Nephron (organoid): Measurements from ENCODE around the gene FAM24B.

Experiments used
- H3K27ac Mint-ChIP-seq, 3 experiments: 2 replicates each; pipeline ENCODE4 v1.8.0; 2020; ENCODE audit warnings: mixed read lengths in 3 of 3, mild to moderate bottlenecking in 2 of 3, moderate library complexity in 1 of 3
- H3K27me3 Mint-ChIP-seq: 2 replicates; pipeline ENCODE4 v1.8.0; 2021; ENCODE audit warnings: low read depth, mild to moderate bottlenecking, moderate library complexity, mixed read lengths
- H3K36me3 Mint-ChIP-seq: 2 replicates; pipeline ENCODE4 v1.8.0; 2020; ENCODE audit warnings: low read depth, mixed read lengths
- H3K4me1 Mint-ChIP-seq: 2 replicates; pipeline ENCODE4 v1.8.0; 2020; ENCODE audit warnings: mixed read lengths
- H3K4me3 Mint-ChIP-seq, 3 experiments: 2 replicates each; pipeline ENCODE4 v1.8.0; 2020; ENCODE audit warnings: mild to moderate bottlenecking in 3 of 3, mixed read lengths in 3 of 3, moderate library complexity in 2 of 3
- H3K9me3 Mint-ChIP-seq: 2 replicates; pipeline ENCODE4 v1.8.0; 2020; ENCODE audit warnings: mixed read lengths
- TF ChIP-seq, protein P1 (sequence below), 3 experiments: fragments of 200-600 bp; sonication (generic); IDR thresholded peaks; one replicate each; pipeline ENCODE4 v1.5.0; 2021; ENCODE audit warnings: antibody characterized with exemption in 3 of 3; ENCODE audit not compliant: unreplicated experiment in 3 of 3

The FAM24B gene

DNA sequence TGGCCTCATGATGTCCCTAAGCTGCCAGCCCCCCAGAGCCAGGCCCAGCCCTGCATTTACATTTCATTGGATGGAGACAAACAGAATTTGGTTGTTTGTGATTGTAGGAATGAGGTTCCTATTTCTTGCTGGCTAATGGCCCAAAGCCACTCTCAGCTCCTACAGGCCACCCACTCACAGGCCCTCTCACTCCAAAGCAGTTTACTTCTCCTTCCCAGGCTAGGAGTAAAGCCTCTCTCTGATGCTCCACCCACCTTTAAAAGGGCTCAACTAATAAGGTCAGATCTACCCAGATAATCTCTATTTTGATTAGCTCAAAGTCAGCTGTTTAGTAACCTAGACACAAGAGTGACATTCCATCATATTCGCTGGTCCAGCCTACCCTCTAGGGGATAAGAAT, 22.5 kb downstream of the FAM24B start:
- TF ChIP-seq, protein P1, sequence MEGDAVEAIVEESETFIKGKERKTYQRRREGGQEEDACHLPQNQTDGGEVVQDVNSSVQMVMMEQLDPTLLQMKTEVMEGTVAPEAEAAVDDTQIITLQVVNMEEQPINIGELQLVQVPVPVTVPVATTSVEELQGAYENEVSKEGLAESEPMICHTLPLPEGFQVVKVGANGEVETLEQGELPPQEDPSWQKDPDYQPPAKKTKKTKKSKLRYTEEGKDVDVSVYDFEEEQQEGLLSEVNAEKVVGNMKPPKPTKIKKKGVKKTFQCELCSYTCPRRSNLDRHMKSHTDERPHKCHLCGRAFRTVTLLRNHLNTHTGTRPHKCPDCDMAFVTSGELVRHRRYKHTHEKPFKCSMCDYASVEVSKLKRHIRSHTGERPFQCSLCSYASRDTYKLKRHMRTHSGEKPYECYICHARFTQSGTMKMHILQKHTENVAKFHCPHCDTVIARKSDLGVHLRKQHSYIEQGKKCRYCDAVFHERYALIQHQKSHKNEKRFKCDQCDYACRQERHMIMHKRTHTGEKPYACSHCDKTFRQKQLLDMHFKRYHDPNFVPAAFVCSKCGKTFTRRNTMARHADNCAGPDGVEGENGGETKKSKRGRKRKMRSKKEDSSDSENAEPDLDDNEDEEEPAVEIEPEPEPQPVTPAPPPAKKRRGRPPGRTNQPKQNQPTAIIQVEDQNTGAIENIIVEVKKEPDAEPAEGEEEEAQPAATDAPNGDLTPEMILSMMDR (IDR thresholded peaks at IDR 0.05; ENCODE audit: unreplicated experiment in 3 of 3): no peak
- Mint-ChIP-seq H3K4me3 (no peak overlapping the region), H3K27me3 (peaks cover 22% of the 10 kb centered on the region), H3K9me3 (no peaks in the 10 kb centered on the region), H3K4me1 (no peaks in the 10 kb centered on the region), H3K27ac (no peak overlapping the region), H3K36me3 (no peaks in the 10 kb centered on the region)

DNA sequence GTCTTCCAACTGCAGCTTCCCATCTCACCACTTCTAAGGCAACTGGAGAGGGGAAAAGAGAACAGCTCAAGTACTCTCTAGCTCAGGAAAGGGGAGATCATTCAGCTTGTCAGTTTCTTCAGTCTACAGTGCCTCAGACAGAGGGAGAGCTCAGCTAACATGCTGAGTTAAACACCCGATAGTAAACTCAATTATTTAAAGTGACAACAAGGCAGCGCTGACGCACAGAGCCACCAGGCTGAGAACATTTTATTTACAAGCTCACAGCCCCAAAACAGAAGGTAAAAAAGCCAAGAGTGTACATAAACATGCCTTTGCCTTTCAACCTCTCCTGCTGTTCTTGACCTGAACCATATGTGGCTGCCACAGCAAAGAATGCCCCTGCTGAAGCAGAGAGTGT, 23.6 kb downstream of the FAM24B start:
- Mint-ChIP-seq H3K27ac (no peak overlapping the region), H3K36me3 (no peaks in the 10 kb centered on the region), H3K4me3 (no peak overlapping the region)

DNA sequence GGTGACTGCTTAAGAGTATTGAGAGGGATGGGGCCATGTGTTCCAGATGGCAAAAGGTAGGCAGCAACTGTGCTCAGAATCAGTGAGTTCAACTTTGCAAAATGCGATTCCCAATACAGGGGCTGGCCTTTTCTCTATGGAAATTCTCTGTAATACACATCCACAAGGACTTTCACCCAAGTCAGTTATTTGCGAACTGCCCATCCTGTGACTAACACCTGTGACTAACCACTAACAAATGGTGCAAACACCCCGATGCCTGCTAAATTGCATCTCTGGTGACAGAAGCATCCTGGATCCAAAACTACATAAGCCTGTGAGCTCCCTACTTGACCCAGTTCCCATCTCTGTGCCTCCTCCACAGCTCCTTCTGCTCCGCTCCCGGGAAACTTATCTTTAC, 24.7 kb downstream of the FAM24B start:
- Mint-ChIP-seq H3K4me3 (no peak overlapping the region), H3K9me3 (no peaks in the 10 kb centered on the region), H3K4me1 (no peaks in the 10 kb centered on the region), H3K27ac (no peak overlapping the region), H3K36me3 (no peaks in the 10 kb centered on the region), H3K27me3 (peaks cover 22% of the 10 kb centered on the region)
- TF ChIP-seq, protein P1 (IDR thresholded peaks at IDR 0.05; ENCODE audit: unreplicated experiment in 3 of 3): no peak

More for the DNA sequence above, 23.6 kb downstream of the FAM24B start:
- TF ChIP-seq, protein P1 (IDR thresholded peaks at IDR 0.05; ENCODE audit: unreplicated experiment in 3 of 3): no peak
- Mint-ChIP-seq H3K4me1 (no peaks in the 10 kb centered on the region), H3K9me3 (no peaks in the 10 kb centered on the region), H3K27me3 (peaks cover 22% of the 10 kb centered on the region)

DNA sequence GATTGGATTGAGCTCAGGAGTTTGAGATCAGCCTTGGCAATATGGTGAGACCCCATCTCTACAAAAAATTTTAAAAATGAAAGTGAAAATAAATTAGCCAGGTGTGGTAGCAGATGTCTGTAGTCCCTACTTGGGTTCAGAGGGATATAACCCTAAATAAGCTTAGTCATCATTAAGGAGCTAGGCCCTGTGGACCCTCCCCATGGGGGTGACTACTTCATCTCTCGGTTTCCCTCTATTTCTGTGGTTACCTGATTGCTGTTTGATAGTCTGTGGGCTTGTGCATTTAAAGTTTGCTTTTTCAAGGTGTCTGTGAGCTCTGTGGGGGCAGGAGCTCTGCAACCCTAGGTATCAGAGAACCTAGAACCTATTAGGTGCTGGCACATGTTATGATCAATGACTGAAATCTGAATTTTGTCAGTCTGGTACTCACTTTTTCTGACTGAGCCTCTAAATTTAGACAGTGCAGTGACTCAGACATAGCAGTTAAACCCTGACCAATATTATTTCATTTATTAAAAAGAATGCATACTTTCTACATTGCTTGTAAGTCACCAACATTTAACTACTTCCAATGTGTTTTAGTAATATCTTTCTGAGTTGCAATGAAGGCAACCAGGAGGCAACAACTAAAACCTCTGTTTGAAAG, 25.6 kb downstream of the FAM24B start:
- Mint-ChIP-seq H3K27me3 (peaks cover 22% of the 10 kb centered on the region), H3K36me3 (no peaks in the 10 kb centered on the region), H3K4me1 (no peaks in the 10 kb centered on the region), H3K27ac (no peak overlapping the region), H3K9me3 (no peaks in the 10 kb centered on the region), H3K4me3 (no peak overlapping the region)
- TF ChIP-seq, protein P1 (IDR thresholded peaks at IDR 0.05; ENCODE audit: unreplicated experiment in 3 of 3): no peak

DNA sequence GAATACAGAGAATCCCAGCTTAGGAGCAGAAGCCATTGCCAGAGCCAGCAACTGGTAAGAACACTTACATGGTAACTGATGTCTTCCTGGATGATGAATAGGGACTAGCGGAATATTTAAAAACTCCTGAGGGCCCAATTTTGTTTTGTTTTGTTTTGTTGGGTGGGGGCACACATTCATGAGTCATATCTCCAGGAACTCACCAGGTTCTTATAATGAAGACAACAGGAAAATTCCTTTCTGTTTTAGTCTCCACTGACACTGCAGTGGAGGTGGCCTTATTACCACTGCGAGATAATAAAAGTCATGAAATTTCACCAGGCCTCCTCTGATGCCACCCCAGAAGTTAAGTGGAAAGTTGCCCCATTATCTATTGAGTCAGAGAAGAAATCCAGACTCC, 27.1 kb downstream of the FAM24B start:
- Mint-ChIP-seq H3K27me3 (peaks cover 22% of the 10 kb centered on the region), H3K36me3 (no peaks in the 10 kb centered on the region), H3K27ac (no peak overlapping the region), H3K4me1 (peaks cover 8% of the 10 kb centered on the region), H3K4me3 (no peak overlapping the region), H3K9me3 (no peaks in the 10 kb centered on the region)
- TF ChIP-seq, protein P1 (IDR thresholded peaks at IDR 0.05; ENCODE audit: unreplicated experiment in 3 of 3): no peak
